A549 treated with dexamethasone at 1 μM for 4 hours (cell line): ENCODE measurements around the gene PCNA. TPM values are rescaled to one million over a fixed set of nuclear protein-coding genes. Genes with fewer than 3 reads are reported as not detected.

Source experiments
- total RNA-seq: library from RNA; stranded (reverse); fragments of 200-300 nt; extraction: Qiagen RNA extraction; gene quantifications from 5 replicates; pipeline ENCODE4 v1.2.3, GENCODE V29; 2022

PCNA gene
- 344 to 395 TPM (median 370 TPM) in 5 replicates for total RNA-seq

DNA sequence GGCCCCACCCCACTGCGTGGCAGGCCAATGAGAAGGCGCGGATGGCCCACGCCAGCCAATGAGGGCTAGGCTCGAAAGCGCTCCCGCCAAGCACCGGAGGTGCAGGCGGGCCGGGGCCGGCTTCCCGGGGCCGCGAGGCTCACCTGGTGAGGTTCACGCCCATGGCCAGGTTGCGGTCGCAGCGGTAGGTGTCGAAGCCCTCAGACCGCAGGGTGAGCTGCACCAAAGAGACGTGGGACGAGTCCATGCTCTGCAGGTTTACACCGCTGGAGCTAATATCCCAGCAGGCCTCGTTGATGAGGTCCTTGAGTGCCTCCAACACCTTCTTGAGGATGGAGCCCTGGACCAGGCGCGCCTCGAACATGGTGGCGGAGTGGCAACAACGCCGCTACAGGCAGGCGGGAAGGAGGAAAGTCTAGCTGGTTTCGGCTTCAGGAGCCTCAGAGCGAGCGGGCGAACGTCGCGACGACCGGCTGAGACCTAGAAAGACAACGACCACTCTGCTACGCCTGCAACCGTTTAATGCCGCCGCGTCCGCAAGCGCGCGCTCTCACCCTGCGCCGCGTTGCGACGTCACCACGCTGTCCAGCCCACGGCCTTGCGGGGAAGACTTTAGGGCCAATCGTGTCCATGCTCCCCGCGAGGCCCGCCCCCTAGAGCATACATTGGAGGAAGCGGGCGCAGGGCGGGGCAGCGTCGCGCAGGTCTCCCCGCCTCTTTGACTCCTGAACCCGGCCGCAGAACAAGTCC lies at the start of gene PCNA:
Gene PCNA (minus strand): TSS at position 524 of the 750 bp plus-strand sequence. CDS start 160 bp downstream, at position 364.

DNA sequence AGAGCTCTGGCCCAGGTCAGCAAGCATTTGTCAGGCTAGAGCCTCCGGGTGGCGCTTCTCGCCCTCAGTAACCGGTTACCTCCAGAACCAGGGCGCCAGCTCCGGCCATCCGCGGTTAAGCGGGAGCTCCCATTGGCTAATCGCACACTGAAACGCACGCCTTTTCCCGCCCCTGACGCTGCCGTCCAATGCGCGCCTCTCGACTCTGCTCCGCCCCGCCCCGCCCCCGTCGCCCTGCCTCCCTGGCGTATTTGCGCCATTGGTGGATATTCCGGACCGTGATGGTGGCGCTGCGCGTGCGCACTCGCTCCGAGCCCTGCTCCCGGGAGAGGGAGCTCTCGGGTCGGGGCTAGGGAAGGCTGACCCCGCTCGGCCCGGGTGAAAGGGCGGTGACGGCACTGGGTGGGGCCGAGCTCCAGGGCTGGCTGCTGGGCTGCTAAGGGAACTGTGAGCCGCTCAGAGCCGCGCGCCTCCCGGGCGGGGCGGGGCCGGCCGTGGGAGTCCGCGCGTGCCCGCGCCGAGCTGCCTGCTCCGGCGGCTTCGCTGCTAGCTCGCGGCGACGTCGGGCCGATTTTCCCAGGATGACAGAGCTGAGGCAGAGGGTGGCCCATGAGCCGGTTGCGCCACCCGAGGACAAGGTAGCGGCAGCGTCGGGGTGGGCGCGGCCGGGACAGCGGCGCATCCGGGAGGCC lies 6.9 kb upstream of the PCNA start, which contains the start of gene CDS2:
Gene CDS2 (plus strand): TSS at position 497 of the 692 bp plus-strand sequence. CDS start 85 bp downstream, at position 582.

Other genes with a start within 250 kb of the PCNA start
- 12.0 to 17.7 TPM (median 15.2 TPM) in 5 replicates for gene SLC23A2, start 118.4 kb downstream of the PCNA start, total RNA-seq
- gene TMEM230, start 6.9 kb downstream of the PCNA start, total RNA-seq = 99.2 to 116 TPM (median 106 TPM) in 5 replicates
- gene CDS2, start 7.0 kb upstream of the PCNA start, total RNA-seq = 46.1 to 64.2 TPM (median 59.7 TPM) in 5 replicates
- gene PROKR2, start 197.0 kb upstream of the PCNA start, total RNA-seq = not detected in 5 replicates